ENCODE results near the gene SATB1.

DNA sequence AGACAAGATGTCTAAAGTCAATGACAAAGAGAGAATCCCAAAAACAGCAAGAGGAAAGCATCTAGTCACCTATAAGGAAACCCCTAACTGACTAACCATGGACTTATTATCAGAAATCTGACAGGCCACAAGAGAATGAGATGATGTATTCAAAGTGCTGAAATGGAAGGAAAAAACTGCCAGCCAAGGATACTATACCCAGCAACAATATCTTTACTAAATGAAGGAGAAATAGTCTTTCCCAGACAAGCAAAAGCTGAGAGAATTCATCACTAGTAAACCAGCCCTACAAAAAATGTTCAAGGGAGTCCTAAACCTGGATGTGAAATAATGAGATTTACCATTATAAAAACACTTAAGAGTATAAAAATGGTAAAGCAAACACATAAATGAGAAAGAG, 128.0 kb downstream of the SATB1 start:
- TF ChIP-seq EZH2 (IDR thresholded peaks at IDR 0.05) (no peak), FOXP2 (optimal IDR thresholded peaks at IDR 0.05; ENCODE audit: control extremely low read depth, extremely low read length, insufficient read depth) (no peak), POLR2AphosphoS5 (IDR thresholded peaks at IDR 0.05; ENCODE audit: borderline replicate concordance, low read depth, low read length) (no peak)
